ENCODE results near the gene CPNE5. TPM values are rescaled to one million over a fixed set of nuclear protein-coding genes. Genes with fewer than 3 reads are reported as not detected.

Gene CPNE5
- total and polyA plus RNA-seq, 9 of the 15 experiments (the other 6 are each of a cell fraction or from before 2014, with no cell fraction given): 0.14 to 1.0 (median 0.46) TPM; not detected in 2

GRCh38 chr6:36783603-36784375 is 55.5 kb downstream of the CPNE5 start (continued):
- TF ChIP-seq, protein P1, sequence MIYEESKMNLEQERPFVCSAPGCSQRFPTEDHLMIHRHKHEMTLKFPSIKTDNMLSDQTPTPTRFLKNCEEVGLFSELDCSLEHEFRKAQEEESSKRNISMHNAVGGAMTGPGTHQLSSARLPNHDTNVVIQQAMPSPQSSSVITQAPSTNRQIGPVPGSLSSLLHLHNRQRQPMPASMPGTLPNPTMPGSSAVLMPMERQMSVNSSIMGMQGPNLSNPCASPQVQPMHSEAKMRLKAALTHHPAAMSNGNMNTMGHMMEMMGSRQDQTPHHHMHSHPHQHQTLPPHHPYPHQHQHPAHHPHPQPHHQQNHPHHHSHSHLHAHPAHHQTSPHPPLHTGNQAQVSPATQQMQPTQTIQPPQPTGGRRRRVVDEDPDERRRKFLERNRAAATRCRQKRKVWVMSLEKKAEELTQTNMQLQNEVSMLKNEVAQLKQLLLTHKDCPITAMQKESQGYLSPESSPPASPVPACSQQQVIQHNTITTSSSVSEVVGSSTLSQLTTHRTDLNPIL (CRISPR knock-in tag; IDR thresholded peaks at IDR 0.05): no peak
- peak; percentile 90 for TF ChIP-seq BCOR (IDR thresholded peaks at IDR 0.05)
- TF ChIP-seq ZNF217 (CRISPR knock-in tag; IDR thresholded peaks at IDR 0.05): no peak
- TF ChIP-seq, protein P2, sequence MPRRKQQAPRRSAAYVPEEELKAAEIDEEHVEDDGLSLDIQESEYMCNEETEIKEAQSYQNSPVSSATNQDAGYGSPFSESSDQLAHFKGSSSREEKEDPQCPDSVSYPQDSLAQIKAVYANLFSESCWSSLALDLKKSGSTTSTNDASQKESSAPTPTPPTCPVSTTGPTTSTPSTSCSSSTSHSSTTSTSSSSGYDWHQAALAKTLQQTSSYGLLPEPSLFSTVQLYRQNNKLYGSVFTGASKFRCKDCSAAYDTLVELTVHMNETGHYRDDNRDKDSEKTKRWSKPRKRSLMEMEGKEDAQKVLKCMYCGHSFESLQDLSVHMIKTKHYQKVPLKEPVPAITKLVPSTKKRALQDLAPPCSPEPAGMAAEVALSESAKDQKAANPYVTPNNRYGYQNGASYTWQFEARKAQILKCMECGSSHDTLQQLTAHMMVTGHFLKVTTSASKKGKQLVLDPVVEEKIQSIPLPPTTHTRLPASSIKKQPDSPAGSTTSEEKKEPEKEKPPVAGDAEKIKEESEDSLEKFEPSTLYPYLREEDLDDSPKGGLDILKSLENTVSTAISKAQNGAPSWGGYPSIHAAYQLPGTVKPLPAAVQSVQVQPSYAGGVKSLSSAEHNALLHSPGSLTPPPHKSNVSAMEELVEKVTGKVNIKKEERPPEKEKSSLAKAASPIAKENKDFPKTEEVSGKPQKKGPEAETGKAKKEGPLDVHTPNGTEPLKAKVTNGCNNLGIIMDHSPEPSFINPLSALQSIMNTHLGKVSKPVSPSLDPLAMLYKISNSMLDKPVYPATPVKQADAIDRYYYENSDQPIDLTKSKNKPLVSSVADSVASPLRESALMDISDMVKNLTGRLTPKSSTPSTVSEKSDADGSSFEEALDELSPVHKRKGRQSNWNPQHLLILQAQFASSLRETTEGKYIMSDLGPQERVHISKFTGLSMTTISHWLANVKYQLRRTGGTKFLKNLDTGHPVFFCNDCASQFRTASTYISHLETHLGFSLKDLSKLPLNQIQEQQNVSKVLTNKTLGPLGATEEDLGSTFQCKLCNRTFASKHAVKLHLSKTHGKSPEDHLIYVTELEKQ (CRISPR knock-in tag; IDR thresholded peaks at IDR 0.05): no peak
- TF ChIP-seq, protein P3, sequence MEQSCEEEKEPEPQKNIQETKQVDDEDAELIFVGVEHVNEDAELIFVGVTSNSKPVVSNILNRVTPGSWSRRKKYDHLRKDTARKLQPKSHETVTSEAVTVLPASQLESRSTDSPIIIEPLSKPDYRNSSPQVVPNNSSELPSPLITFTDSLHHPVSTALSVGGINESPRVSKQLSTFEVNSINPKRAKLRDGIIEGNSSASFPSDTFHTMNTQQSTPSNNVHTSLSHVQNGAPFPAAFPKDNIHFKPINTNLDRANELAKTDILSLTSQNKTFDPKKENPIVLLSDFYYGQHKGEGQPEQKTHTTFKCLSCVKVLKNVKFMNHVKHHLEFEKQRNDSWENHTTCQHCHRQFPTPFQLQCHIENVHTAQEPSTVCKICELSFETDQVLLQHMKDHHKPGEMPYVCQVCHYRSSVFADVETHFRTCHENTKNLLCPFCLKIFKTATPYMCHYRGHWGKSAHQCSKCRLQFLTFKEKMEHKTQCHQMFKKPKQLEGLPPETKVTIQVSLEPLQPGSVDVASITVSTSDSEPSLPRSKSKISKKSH (CRISPR knock-in tag; IDR thresholded peaks at IDR 0.05): no peak
- TF ChIP-seq SAFB2 (IDR thresholded peaks at IDR 0.05; ENCODE audit: borderline replicate concordance, low read depth, low read length, severe bottlenecking): no peak
- TF ChIP-seq HNRNPL (IDR thresholded peaks at IDR 0.05; ENCODE audit: low read depth, low read length): no peak
- peak; percentile 84 for TF ChIP-seq ZFP36 (IDR thresholded peaks at IDR 0.05; ENCODE audit: low read depth, low read length, partially characterized antibody)
- TF ChIP-seq ZNF121 (CRISPR knock-in tag; conservative IDR thresholded peaks at IDR 0.05): peak; percentile 99
- TF ChIP-seq ZNF274 (IDR thresholded peaks at IDR 0.05; ENCODE audit: borderline replicate concordance, low read depth, low read length): no peak
- TF ChIP-seq ZNF696 (CRISPR knock-in tag; conservative IDR thresholded peaks at IDR 0.05): no peak
- no peak for TF ChIP-seq NFXL1 (CRISPR knock-in tag; IDR thresholded peaks at IDR 0.05)
- TF ChIP-seq ZBTB33 (CRISPR knock-in tag; IDR thresholded peaks at IDR 0.05): 0 out of 2 replicates have a peak, but pooled peaks have one; percentile 27
- TF ChIP-seq RBM34 (IDR thresholded peaks at IDR 0.05; ENCODE audit: borderline replicate concordance, insufficient read depth, low read length): no peak
- no peak for TF ChIP-seq MBD2 (IDR thresholded peaks at IDR 0.05; ENCODE audit: borderline replicate concordance, low read depth)
